ENCODE results near the gene R3HDM4. TPM values are rescaled to one million over a fixed set of nuclear protein-coding genes. Genes with fewer than 3 reads are reported as not detected.

R3HDM4 gene
- total RNA-seq, 1 donor from 2014 or later: 48.8 TPM

DNA sequence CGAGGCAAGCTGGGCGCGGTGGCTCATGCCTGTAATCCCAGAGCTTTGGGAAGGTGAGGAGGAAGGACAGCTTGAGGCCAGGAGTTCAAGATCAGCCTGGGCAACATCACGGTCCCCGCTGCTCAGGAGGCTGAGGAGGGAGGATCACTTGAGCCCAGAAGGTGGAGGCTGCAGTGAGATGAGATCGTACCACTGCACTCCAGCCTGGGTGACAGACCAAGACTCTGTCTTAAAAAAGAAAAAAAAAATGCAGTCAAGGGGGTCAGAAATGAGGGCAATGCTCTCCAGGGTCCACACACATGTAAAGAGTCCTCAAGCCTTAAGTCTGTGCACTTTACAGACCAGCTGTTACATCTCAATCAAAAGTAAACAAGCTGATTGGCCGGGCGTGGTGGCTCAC lies 8.5 kb downstream of the R3HDM4 start:
- no peaks in the 10 kb centered on the region for H3K36me3 Mint-ChIP-seq
- peaks cover 9% of the 10 kb centered on the region for H3K4me1 Mint-ChIP-seq (ENCODE audit: unreplicated experiment)
- DNase-seq (ENCODE audit: extremely low spot score, unreplicated experiment): no peak
- H3K9me3 Mint-ChIP-seq: no peaks in the 10 kb centered on the region
- H3K27me3 Mint-ChIP-seq: no peaks in the 10 kb centered on the region
- H3K4me3 Mint-ChIP-seq: no peak overlapping the region
- TF ChIP-seq, protein P1, sequence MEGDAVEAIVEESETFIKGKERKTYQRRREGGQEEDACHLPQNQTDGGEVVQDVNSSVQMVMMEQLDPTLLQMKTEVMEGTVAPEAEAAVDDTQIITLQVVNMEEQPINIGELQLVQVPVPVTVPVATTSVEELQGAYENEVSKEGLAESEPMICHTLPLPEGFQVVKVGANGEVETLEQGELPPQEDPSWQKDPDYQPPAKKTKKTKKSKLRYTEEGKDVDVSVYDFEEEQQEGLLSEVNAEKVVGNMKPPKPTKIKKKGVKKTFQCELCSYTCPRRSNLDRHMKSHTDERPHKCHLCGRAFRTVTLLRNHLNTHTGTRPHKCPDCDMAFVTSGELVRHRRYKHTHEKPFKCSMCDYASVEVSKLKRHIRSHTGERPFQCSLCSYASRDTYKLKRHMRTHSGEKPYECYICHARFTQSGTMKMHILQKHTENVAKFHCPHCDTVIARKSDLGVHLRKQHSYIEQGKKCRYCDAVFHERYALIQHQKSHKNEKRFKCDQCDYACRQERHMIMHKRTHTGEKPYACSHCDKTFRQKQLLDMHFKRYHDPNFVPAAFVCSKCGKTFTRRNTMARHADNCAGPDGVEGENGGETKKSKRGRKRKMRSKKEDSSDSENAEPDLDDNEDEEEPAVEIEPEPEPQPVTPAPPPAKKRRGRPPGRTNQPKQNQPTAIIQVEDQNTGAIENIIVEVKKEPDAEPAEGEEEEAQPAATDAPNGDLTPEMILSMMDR (conservative IDR thresholded peaks at IDR 0.05): no peak
- H3K27ac Mint-ChIP-seq: no peak overlapping the region

DNA sequence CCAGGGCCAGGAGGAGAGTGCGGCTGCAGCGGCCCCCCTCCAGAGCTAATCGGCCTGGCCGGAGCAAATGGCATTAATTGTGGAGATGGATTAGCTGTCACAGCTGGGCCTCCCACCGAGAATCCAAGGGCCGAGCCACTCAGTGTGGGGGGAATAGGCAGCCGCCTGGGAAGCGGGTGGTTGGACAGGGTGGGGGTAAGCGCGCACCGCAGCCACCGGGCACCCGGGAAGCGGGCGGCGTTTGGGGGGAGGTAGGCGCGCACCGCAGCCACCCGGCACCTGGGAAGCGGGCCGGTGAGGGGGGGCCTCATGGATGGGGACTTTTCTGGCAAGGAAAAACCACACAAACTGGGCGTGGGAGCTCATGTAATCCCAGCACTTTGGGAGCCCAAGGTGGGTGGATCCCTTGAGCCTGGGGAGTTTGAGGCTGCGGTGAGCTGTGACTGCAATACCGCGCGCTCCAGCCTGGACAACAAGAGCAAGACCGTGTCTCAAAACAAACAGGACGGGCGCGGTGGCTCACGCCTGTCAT lies 9.7 kb downstream of the R3HDM4 start:
- no peaks in the 10 kb centered on the region for H3K9me3 Mint-ChIP-seq
- H3K27me3 Mint-ChIP-seq: no peaks in the 10 kb centered on the region
- peaks cover 3% of the 10 kb centered on the region for H3K4me1 Mint-ChIP-seq (ENCODE audit: unreplicated experiment)
- no peaks in the 10 kb centered on the region for H3K36me3 Mint-ChIP-seq
- no peak for DNase-seq (ENCODE audit: extremely low spot score, unreplicated experiment)
- TF ChIP-seq, protein P1 (conservative IDR thresholded peaks at IDR 0.05): no peak
- H3K27ac Mint-ChIP-seq: no peak overlapping the region
- no peak overlapping the region for H3K4me3 Mint-ChIP-seq

- no peak overlapping the region for H3K27ac Mint-ChIP-seq
- H3K36me3 Mint-ChIP-seq: no peaks in the 10 kb centered on the region
- TF ChIP-seq, protein P1 (conservative IDR thresholded peaks at IDR 0.05): no peak
- DNase-seq (ENCODE audit: extremely low spot score, unreplicated experiment): no peak
- no peaks in the 10 kb centered on the region for H3K27me3 Mint-ChIP-seq
- no peaks in the 10 kb centered on the region for H3K9me3 Mint-ChIP-seq
- peaks cover 3% of the 10 kb centered on the region for H3K4me1 Mint-ChIP-seq (ENCODE audit: unreplicated experiment)
- peak overlapping the region; percentile 11 for H3K4me3 Mint-ChIP-seq
These were observed 10.4 kb downstream of the R3HDM4 start for GRCh38 chr19:902446-903226.

GRCh38 chr19:902093-902370 lies 11.0 kb downstream of the R3HDM4 start:
- TF ChIP-seq, protein P1 (conservative IDR thresholded peaks at IDR 0.05): no peak
- H3K27me3 Mint-ChIP-seq: no peaks in the 10 kb centered on the region
- H3K27ac Mint-ChIP-seq: no peak overlapping the region
- H3K4me3 Mint-ChIP-seq: no peak overlapping the region
- no peaks in the 10 kb centered on the region for H3K9me3 Mint-ChIP-seq
- DNase-seq (ENCODE audit: extremely low spot score, unreplicated experiment): no peak
- H3K36me3 Mint-ChIP-seq: peaks cover 1% of the 10 kb centered on the region
- peaks cover 3% of the 10 kb centered on the region for H3K4me1 Mint-ChIP-seq (ENCODE audit: unreplicated experiment)

- DNase-seq (ENCODE audit: extremely low spot score, unreplicated experiment): no peak
- H3K27ac Mint-ChIP-seq: no peak overlapping the region
- H3K27me3 Mint-ChIP-seq: no peaks in the 10 kb centered on the region
- peaks cover 3% of the 10 kb centered on the region for H3K4me1 Mint-ChIP-seq (ENCODE audit: unreplicated experiment)
- no peak overlapping the region for H3K4me3 Mint-ChIP-seq
- TF ChIP-seq, protein P1 (conservative IDR thresholded peaks at IDR 0.05): no peak
- no peaks in the 10 kb centered on the region for H3K9me3 Mint-ChIP-seq
- peaks cover 5% of the 10 kb centered on the region for H3K36me3 Mint-ChIP-seq
These were observed 11.6 kb downstream of the R3HDM4 start for GRCh38 chr19:901216-902092.
